ENCODE measurements around the gene DOCK3. TPM values are rescaled to one million over a fixed set of nuclear protein-coding genes. Genes with fewer than 3 reads are reported as not detected.

DOCK3 gene
- total RNA-seq, 1 experiment from 2014 or later = 5.6 TPM

GRCh38 chr3:50714946-50715345 is 40.2 kb downstream of the DOCK3 start:
- Mint-ChIP-seq H3K9me3 (peaks cover 14% of the 10 kb centered on the region), H3K4me3 (no peak overlapping the region), H3K4me1 (peaks cover 7% of the 10 kb centered on the region; the same call in 1 of the 2 replicates), H3K36me3 (peaks cover 4% of the 10 kb centered on the region; the same call in 1 of the 2 replicates), H3K27ac (no peak overlapping the region), H3K27me3 (ENCODE audit: low read depth) (no peaks in the 10 kb centered on the region)
- TF ChIP-seq IRF1 (CRISPR knock-in tag; IDR thresholded peaks at IDR 0.05) = no peak
- no peak for TF ChIP-seq ZNF425 (CRISPR knock-in tag; conservative IDR thresholded peaks at IDR 0.05)
- no peak for TF ChIP-seq NR1H2 (CRISPR knock-in tag; IDR thresholded peaks at IDR 0.05)
- POLR2A ChIA-PET = no interaction called here
- no peak for DNase-seq (ENCODE audit: low spot score)
- no peak for ATAC-seq
- CTCF ChIA-PET = no interaction called here

GRCh38 chr3:50724831-50725230 is 50.1 kb downstream of the DOCK3 start:
- Mint-ChIP-seq H3K4me1 (peaks cover 8% of the 10 kb centered on the region), H3K27ac (no peak overlapping the region), H3K9me3 (peaks cover 4% of the 10 kb centered on the region; the same call in 1 of the 2 replicates), H3K36me3 (peaks cover 4% of the 10 kb centered on the region; the same call in 1 of the 2 replicates), H3K4me3 (no peak overlapping the region), H3K27me3 (ENCODE audit: low read depth) (no peaks in the 10 kb centered on the region)
- ChIA-PET POLR2A (no interaction called here), CTCF (no interaction called here)
- TF ChIP-seq ATF6 (CRISPR knock-in tag; IDR thresholded peaks at IDR 0.05) (no peak), ATF2 (CRISPR knock-in tag; IDR thresholded peaks at IDR 0.05; ENCODE audit: borderline replicate concordance, low read depth) (no peak)
- ATAC-seq (no peak), DNase-seq (ENCODE audit: low spot score) (no peak)

GRCh38 chr3:50734985-50735384 is 60.3 kb downstream of the DOCK3 start:
- no peak overlapping the region for H3K4me3 Mint-ChIP-seq
- H3K9me3 Mint-ChIP-seq = peaks cover 13% of the 10 kb centered on the region
- POLR2A ChIA-PET = no interaction called here
- no peaks in the 10 kb centered on the region for H3K27me3 Mint-ChIP-seq (ENCODE audit: low read depth)
- CTCF ChIA-PET = no interaction called here
- no peak for DNase-seq (ENCODE audit: low spot score)
- H3K4me1 Mint-ChIP-seq = peaks cover 26% of the 10 kb centered on the region
- peaks cover 21% of the 10 kb centered on the region for H3K36me3 Mint-ChIP-seq
- H3K27ac Mint-ChIP-seq = no peak overlapping the region
- no peak for ATAC-seq
- no peak for TF ChIP-seq ZNF671 (CRISPR knock-in tag; IDR thresholded peaks at IDR 0.05)
- no peak for TF ChIP-seq TEAD1 (CRISPR knock-in tag; IDR thresholded peaks at IDR 0.05)
- TF ChIP-seq PREB (CRISPR knock-in tag; IDR thresholded peaks at IDR 0.05; ENCODE audit: borderline replicate concordance) = no peak
- TF ChIP-seq E2F1 (CRISPR knock-in tag; IDR thresholded peaks at IDR 0.05) = no peak
- no peak for TF ChIP-seq JUN (CRISPR knock-in tag; IDR thresholded peaks at IDR 0.05)
- TF ChIP-seq MYBL2 (CRISPR knock-in tag; IDR thresholded peaks at IDR 0.05) = no peak
- TF ChIP-seq CTCF (IDR thresholded peaks at IDR 0.05) = no peak
- no peak for TF ChIP-seq SP1 (CRISPR knock-in tag; conservative IDR thresholded peaks at IDR 0.05)
- TF ChIP-seq ZMAT4 (CRISPR knock-in tag; IDR thresholded peaks at IDR 0.05) = no peak
- TF ChIP-seq ATF6 (CRISPR knock-in tag; IDR thresholded peaks at IDR 0.05) = no peak
- no peak for TF ChIP-seq ETV6 (CRISPR knock-in tag; IDR thresholded peaks at IDR 0.05)
- no peak for TF ChIP-seq SMAD4 (CRISPR knock-in tag; IDR thresholded peaks at IDR 0.05)
- no peak for TF ChIP-seq NR3C1 (CRISPR knock-in tag; conservative IDR thresholded peaks at IDR 0.05; ENCODE audit: low read depth)
- TF ChIP-seq USF2 (CRISPR knock-in tag; IDR thresholded peaks at IDR 0.05) = no peak

Data from WTC11 (cell line).